Measurements from ENCODE around the gene CTAG1B.
"Not testable (repeated sequence)": the region's sequence is repeated elsewhere in the genome, so short reads cannot be mapped to it uniquely, and the experiment has no call there.

Gene CTAG1B

DNA sequence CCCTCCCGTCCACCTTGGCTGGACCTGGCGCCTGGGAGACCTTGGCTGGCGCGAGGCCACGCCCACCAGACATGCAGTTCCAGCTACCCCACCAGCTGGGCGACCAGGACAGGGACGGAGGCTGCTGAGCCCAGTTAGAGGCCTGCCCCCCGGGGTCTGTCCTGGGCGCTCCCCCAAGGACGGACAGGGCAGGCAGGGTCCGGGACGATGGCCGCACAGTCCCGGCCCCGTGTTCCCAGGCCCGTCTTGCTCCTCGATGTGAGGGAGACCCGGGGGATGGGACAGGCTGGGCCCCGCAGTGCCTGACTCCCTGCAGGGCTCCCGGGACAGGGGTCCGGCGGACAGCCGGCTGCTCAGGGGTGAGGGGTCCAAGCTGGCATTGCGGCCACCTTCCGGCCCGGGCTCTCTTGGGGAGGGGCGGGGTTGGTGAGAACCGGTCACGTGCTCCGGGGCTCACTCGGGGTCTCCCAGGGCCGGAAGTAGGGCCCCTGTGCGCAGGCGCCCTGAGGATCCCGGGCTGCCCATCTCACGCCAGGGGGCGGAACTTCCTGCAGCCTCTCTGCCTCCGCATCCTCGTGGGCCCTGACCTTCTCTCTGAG is 34.4 kb downstream of the CTAG1B start, which contains the start of gene CTAG1A:
TSS of gene CTAG1A (plus strand) at position 549 of the 599 bp plus-strand sequence. CDS start 74 bp downstream, outside the sequence.
- H3K4me3 ChIP-seq (ENCODE audit: low read depth, low read length); H3K4me1 ChIP-seq (ENCODE audit: control insufficient read depth, insufficient read depth, low read length, unreplicated experiment); H3K79me2 ChIP-seq (ENCODE audit: control insufficient read depth, insufficient read depth, low read length, unreplicated experiment); H3K27me3 ChIP-seq (ENCODE audit: insufficient read depth, low read length); H3K27ac ChIP-seq (ENCODE audit: low read depth, low read length); H3K36me3 ChIP-seq (ENCODE audit: insufficient read depth, low read length); H2AFZ ChIP-seq (ENCODE audit: low read length, unreplicated experiment): not testable (repeated sequence)

DNA sequence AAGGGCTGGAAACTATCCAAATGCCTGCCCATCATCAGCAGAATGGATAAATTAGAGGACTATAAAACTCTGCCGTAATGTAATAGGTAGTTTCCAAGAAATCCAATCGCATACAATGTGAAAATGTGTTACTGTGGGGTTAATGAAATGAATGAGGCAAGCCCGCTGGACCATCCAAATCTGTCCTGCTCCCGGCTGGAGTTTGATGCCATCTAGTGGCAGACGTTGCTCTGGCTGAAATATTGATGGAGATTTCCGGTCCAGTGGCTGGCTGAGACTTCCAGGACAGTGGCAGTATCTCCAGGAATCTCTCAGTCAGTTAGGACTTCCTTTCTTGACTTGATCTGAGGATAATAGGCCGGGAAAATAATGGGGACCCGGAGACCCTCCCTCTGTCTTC is 36.1 kb downstream of the CTAG1B start:
- not testable (repeated sequence) for H3K36me3 ChIP-seq (ENCODE audit: insufficient read depth, low read length); H3K4me3 ChIP-seq (ENCODE audit: low read depth, low read length); H2AFZ ChIP-seq (ENCODE audit: low read length, unreplicated experiment); H3K27ac ChIP-seq (ENCODE audit: low read depth, low read length); H3K4me1 ChIP-seq (ENCODE audit: control insufficient read depth, insufficient read depth, low read length, unreplicated experiment); H3K79me2 ChIP-seq (ENCODE audit: control insufficient read depth, insufficient read depth, low read length, unreplicated experiment); H3K27me3 ChIP-seq (ENCODE audit: insufficient read depth, low read length)

DNA sequence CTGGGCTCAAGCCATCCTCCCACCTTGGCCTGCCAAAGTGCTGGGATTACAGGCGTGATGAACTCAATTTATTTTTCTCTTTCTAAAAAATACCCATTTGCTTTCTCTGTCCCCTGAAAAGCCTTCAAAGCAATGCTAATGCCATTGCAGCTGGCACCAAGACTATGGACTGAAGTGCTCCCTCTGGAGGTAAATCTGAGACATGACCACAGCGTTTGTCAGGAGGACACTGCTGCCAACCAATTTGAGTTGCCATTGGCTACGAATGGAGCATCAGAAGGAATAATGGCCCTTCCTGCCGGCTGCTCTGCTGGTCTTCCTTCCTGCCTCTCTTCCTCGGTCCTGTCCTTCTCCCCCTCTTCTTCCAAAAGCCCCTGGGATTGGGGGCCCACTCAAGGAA is 44.0 kb downstream of the CTAG1B start:
- not testable (repeated sequence) for H3K27ac ChIP-seq (ENCODE audit: low read depth, low read length); H3K27me3 ChIP-seq (ENCODE audit: insufficient read depth, low read length); H2AFZ ChIP-seq (ENCODE audit: low read length, unreplicated experiment); H3K36me3 ChIP-seq (ENCODE audit: insufficient read depth, low read length); H3K79me2 ChIP-seq (ENCODE audit: control insufficient read depth, insufficient read depth, low read length, unreplicated experiment); H3K4me3 ChIP-seq (ENCODE audit: low read depth, low read length); H3K4me1 ChIP-seq (ENCODE audit: control insufficient read depth, insufficient read depth, low read length, unreplicated experiment)

DNA sequence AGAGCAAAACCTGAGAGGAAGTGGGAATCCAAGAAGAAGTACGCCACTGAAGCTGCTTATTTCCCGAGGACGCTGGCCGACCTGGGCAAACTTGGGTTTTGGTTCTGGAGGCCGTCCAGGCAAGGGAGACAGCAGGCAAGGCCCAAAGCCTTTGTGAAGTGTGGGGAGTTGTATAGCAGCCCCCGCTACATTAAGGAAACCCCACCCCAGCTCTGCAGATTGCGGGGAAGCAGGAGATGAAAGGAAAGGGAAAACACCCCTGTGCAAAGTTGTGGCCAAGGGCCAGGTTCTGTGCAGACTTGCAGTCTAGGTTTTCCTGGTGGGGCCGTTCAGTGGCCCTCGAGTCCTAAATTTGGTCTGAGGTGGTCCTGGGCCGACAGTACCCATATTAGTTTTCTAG is 46.0 kb downstream of the CTAG1B start:
- not testable (repeated sequence) for H3K27ac ChIP-seq (ENCODE audit: low read depth, low read length); H3K4me3 ChIP-seq (ENCODE audit: low read depth, low read length); H3K4me1 ChIP-seq (ENCODE audit: control insufficient read depth, insufficient read depth, low read length, unreplicated experiment); H3K27me3 ChIP-seq (ENCODE audit: insufficient read depth, low read length); H2AFZ ChIP-seq (ENCODE audit: low read length, unreplicated experiment); H3K36me3 ChIP-seq (ENCODE audit: insufficient read depth, low read length); H3K79me2 ChIP-seq (ENCODE audit: control insufficient read depth, insufficient read depth, low read length, unreplicated experiment)

DNA sequence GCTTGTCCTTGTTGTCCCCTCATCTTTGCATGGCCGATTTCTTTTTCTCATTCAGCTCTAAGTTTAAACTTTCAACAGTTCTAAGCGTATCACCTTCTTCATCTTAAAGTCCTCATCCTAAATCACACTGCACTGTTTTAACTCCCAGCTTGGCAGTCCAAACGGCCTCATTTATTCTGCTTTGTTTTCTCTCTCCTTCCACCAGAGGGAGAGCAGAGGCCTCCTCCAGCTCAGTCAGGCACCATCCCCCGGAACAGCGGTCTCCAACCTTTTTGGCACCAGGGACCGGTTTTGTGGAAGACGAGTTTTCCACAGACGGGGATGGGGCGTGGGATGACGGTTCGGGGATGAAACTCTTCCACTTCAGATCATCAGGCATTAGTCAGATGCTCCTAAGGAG is 48.7 kb downstream of the CTAG1B start:
- H3K27ac ChIP-seq (ENCODE audit: low read depth, low read length); H3K27me3 ChIP-seq (ENCODE audit: insufficient read depth, low read length); H3K4me1 ChIP-seq (ENCODE audit: control insufficient read depth, insufficient read depth, low read length, unreplicated experiment); H2AFZ ChIP-seq (ENCODE audit: low read length, unreplicated experiment); H3K4me3 ChIP-seq (ENCODE audit: low read depth, low read length); H3K79me2 ChIP-seq (ENCODE audit: control insufficient read depth, insufficient read depth, low read length, unreplicated experiment); H3K36me3 ChIP-seq (ENCODE audit: insufficient read depth, low read length): not testable (repeated sequence)

Data from ACC112 (cell line).